SK-N-SH (cell line): ENCODE data around the gene PDZD2. TPM values are rescaled to one million over a fixed set of nuclear protein-coding genes. Genes with fewer than 3 reads are reported as not detected.

Experiments
- CTCF ChIA-PET: fragments of 300-600, 350-600 bp; formaldehyde crosslinking; extraction: SDS; loops from one replicate; lab custom pipeline; 2021; lab: Yijun Ruan, JAX
- POLR2A ChIA-PET: fragments of 350-600 bp; sonication (Branson Sonifier 250); formaldehyde crosslinking; extraction: SDS; loops from one replicate; lab custom pipeline; 2020; ENCODE audit warnings: antibody characterized with exemption, inconsistent platforms; lab: Yijun Ruan, JAX
- DNase-seq: peaks from one replicate; pipeline ENCODE4 v3.0.0; 2012
- H2AFZ ChIP-seq: fragments of 200-600 bp; sonication (generic); 2 replicates; pipeline ENCODE4 v1.8.1; 2016; ENCODE audit warnings: antibody characterized with exemption, mild to moderate bottlenecking, low read depth
- H3F3A ChIP-seq: fragments of 200-600 bp; sonication (generic); replicated peaks from 2 replicates; pipeline ENCODE3; 2016; ENCODE audit warnings: antibody characterized with exemption, mild to moderate bottlenecking; ENCODE audit not compliant: insufficient read depth
- H3K27ac ChIP-seq, 2 experiments: fragments of 200-500 bp in 1 of 2; fragments of 200-600 bp in 1 of 2; sonication (Bioruptor generic) in 1 of 2; sonication (generic), shearing (Covaris generic) in 1 of 2; 2 replicates each; pipeline versions ENCODE4 v1.5.1 to v1.6.1; 2014 to 2016; ENCODE audit warnings: low read depth in 2 of 2, inconsistent platforms in 1 of 2, low read length in 1 of 2, mild to moderate bottlenecking in 1 of 2, mixed read lengths in 1 of 2
- H3K27me3 ChIP-seq: fragments of 200-600 bp; sonication (generic), shearing (Covaris generic); 2 replicates; pipeline ENCODE4 v1.6.1; 2016; ENCODE audit warnings: mixed run types; ENCODE audit not compliant: insufficient read depth
- H3K36me3 ChIP-seq, 2 experiments: fragments of 200-500 bp in 1 of 2; fragments of 200-600 bp in 1 of 2; sonication (Bioruptor generic) in 1 of 2; sonication (generic) in 1 of 2; replicated peaks in 1 of 2; 2 replicates each; pipeline versions ENCODE3 to v1.5.1; 2014 to 2016; ENCODE audit warnings: low read length in 1 of 2, mild to moderate bottlenecking in 1 of 2; ENCODE audit not compliant: insufficient read depth in 2 of 2, control insufficient read depth in 1 of 2
- H3K4me1 ChIP-seq, 2 experiments: fragments of 200-500 bp in 1 of 2; fragments of 200-600 bp in 1 of 2; sonication (Bioruptor generic) in 1 of 2; sonication (generic), shearing (Covaris generic) in 1 of 2; 2 replicates each; pipeline versions ENCODE4 v1.5.1 to v1.6.1; 2014 to 2016; ENCODE audit warnings: low read depth in 1 of 2, low read length in 1 of 2, mixed run types in 1 of 2; ENCODE audit not compliant: insufficient read depth in 2 of 2, control insufficient read depth in 1 of 2
- H3K4me2 ChIP-seq: fragments of 200-600 bp; sonication (generic), shearing (Covaris generic); 2 replicates; pipeline ENCODE4 v1.6.1; 2017; ENCODE audit warnings: mixed run types
- H3K4me3 ChIP-seq, 2 experiments: fragments of 200-500 bp in 1 of 2; fragments of 200-600 bp in 1 of 2; sonication (Bioruptor generic) in 1 of 2; sonication (generic), shearing (Covaris generic) in 1 of 2; 2 replicates each; pipeline versions ENCODE4 v1.5.1 to v1.8.1; 2014 to 2016; ENCODE audit warnings: low read depth in 2 of 2, inconsistent platforms in 1 of 2, low read length in 1 of 2, mild to moderate bottlenecking in 1 of 2, mixed read lengths in 1 of 2, moderate library complexity in 1 of 2
- H3K79me2 ChIP-seq: fragments of 200-600 bp; sonication (generic); 2 replicates; pipeline ENCODE4 v1.8.1; 2017; ENCODE audit warnings: mild to moderate bottlenecking; ENCODE audit not compliant: insufficient read depth
- H3K9ac ChIP-seq: fragments of 200-600 bp; sonication (generic); 2 replicates; pipeline ENCODE4 v1.6.1; 2017; ENCODE audit warnings: mixed run types
- H3K9me2 ChIP-seq: fragments of 200-600 bp; sonication (generic); 2 replicates; pipeline ENCODE4 v1.6.1; 2017; ENCODE audit warnings: mixed run types
- H3K9me3 ChIP-seq: fragments of 200-600 bp; sonication (generic); 2 replicates; pipeline ENCODE4 v1.6.1; 2017; ENCODE audit warnings: mixed run types, mild to moderate bottlenecking, moderate library complexity
- H4K20me1 ChIP-seq: fragments of 200-600 bp; sonication (generic); 2 replicates; pipeline ENCODE4 v1.6.1; 2017; ENCODE audit warnings: mild to moderate bottlenecking, mixed run types; ENCODE audit not compliant: insufficient read depth
- EP300 ChIP-seq, 2 experiments: IDR thresholded peaks; 2 replicates each; pipeline versions ENCODE4 v1.4.0 to v1.6.1; 2012; ENCODE audit warnings: borderline replicate concordance in 1 of 2, low read depth in 1 of 2, low read length in 1 of 2
- EZH2phosphoT487 ChIP-seq: fragments of 200-600 bp; sonication (generic); IDR thresholded peaks from 2 replicates; pipeline ENCODE4 v1.6.1; 2017; ENCODE audit warnings: low read depth, mixed run types, mild to moderate bottlenecking, antibody characterized with exemption, moderate library complexity, borderline replicate concordance
- FOSL2 ChIP-seq: IDR thresholded peaks from 2 replicates; pipeline ENCODE4 v1.4.0; 2012; ENCODE audit warnings: low read depth, mild to moderate bottlenecking, moderate library complexity, borderline replicate concordance
- GATA2 ChIP-seq: sonication (generic); formaldehyde crosslinking; IDR thresholded peaks from 2 replicates; pipeline ENCODE4 v1.5.0; 2020; ENCODE audit warnings: mild to moderate bottlenecking, missing genetic modification reagents
- MEF2A ChIP-seq: IDR thresholded peaks from 2 replicates; pipeline ENCODE4 v1.4.0; 2012; ENCODE audit warnings: low read depth, borderline replicate concordance
- MXI1 ChIP-seq: IDR thresholded peaks from 2 replicates; pipeline ENCODE4 v1.6.1; 2012; ENCODE audit warnings: mild to moderate bottlenecking, low read depth, low read length, improper control_type of control experiment
- NFIC ChIP-seq: IDR thresholded peaks from 2 replicates; pipeline ENCODE4 v1.4.0; 2012; ENCODE audit warnings: borderline replicate concordance
- POLR2AphosphoS5 ChIP-seq: IDR thresholded peaks from 2 replicates; pipeline ENCODE4 v1.6.1; 2012; ENCODE audit warnings: low read depth, low read length
- RAD21 ChIP-seq: IDR thresholded peaks from 2 replicates; pipeline ENCODE4 v1.6.1; 2012; ENCODE audit warnings: mild to moderate bottlenecking, low read length
- RCOR1 ChIP-seq: fragments of 150-350 bp; IDR thresholded peaks from 2 replicates; pipeline ENCODE4 v1.6.1; 2017; ENCODE audit warnings: antibody characterized with exemption, low read length
- TEAD4 ChIP-seq: IDR thresholded peaks from 2 replicates; pipeline ENCODE4 v1.4.0; 2012; ENCODE audit warnings: mild to moderate bottlenecking, borderline replicate concordance; ENCODE audit not compliant: insufficient read depth
- WGBS: methylation state at CpG from one replicate; pipeline ENCODE4 v1.1.6; 2017; ENCODE audit warnings: low lambda C conversion rate; 5-methylcytosine and 5-hydroxymethylcytosine counted together
- polyA plus RNA-seq, 3 experiments: library from polyadenylated mRNA; depleted of rRNA; stranded (reverse); fragments of >200 nt; gene quantifications; 2 replicates each; pipeline ENCODE4 v1.2.3, GENCODE V29; 2012
- TF ChIP-seq, protein P1 (sequence below): fragments of 150-350 bp; IDR thresholded peaks from 2 replicates; pipeline ENCODE4 v1.6.1; 2016; ENCODE audit warnings: mild to moderate bottlenecking, low read depth, low read length
- TF ChIP-seq, protein P2 (sequence below): fragments of 200-600 bp; sonication (generic); IDR thresholded peaks from 2 replicates; pipeline ENCODE4 v1.6.1; 2017; ENCODE audit warnings: antibody characterized with exemption, mild to moderate bottlenecking, moderate library complexity
- TF ChIP-seq, protein P3 (sequence below): IDR thresholded peaks from 2 replicates; pipeline ENCODE4 v1.4.0; 2012; ENCODE audit warnings: low read depth, borderline replicate concordance
- TF ChIP-seq, protein P4 (sequence below): IDR thresholded peaks from 2 replicates; pipeline ENCODE4 v1.4.0; 2012; ENCODE audit warnings: low read depth, borderline replicate concordance
- TF ChIP-seq, protein P5 (sequence below): IDR thresholded peaks from 2 replicates; pipeline ENCODE4 v1.4.0; 2012; ENCODE audit warnings: low read depth

The PDZD2 gene
- polyA plus RNA-seq, 1 of the 3 experiments (the other 2 are of a cell fraction), result 0.13 TPM

DNA sequence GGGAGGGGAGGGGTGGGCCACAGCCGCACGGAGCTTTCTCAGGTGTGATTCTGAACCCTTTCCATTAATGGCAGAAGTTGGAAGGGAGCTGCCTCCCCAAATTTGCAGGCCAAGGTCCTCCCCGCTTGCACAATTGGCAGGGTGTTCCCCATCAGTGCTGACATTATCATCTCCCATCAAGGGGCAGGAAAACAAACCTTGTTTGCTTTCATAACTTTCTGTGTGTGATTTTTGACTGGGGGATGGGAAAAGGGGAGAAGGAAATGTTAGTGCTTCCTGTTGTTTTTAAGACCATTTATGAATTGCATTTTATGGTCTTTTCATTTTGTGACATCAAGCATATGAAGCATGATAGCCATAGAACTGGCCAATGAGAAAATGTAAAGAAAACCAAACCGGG, 292.9 kb downstream of the PDZD2 start:
- CTCF ChIA-PET, result interaction anchor here (1.2 to 1.4 kb wide), 2 partner anchors 10 to 145 kb away, joined by 3 to 5 read pairs; no protein-coding TSS in a partner anchor
- Histone ChIP-seq H3K4me2 (no peak overlapping the region), H3K27me3 (no peaks in the 10 kb centered on the region), H3K4me3 (no peak overlapping the region), H3K27ac (no peak overlapping the region), H3F3A (no peaks in the 10 kb centered on the region), H3K9me2 (no peaks in the 10 kb centered on the region), H2AFZ (no peak overlapping the region), H4K20me1 (no peaks in the 10 kb centered on the region), H3K36me3 (no peaks in the 10 kb centered on the region), H3K9me3 (no peaks in the 10 kb centered on the region), H3K4me1 (peaks cover 0 to 12% of the 10 kb centered on the region in 2 experiments; a peak in 3 of 4 replicates), H3K9ac (no peak overlapping the region), H3K79me2 (no peaks in the 10 kb centered on the region)
- no peak for TF ChIP-seq POLR2AphosphoS5
- TF ChIP-seq RAD21, result no peak
- TF ChIP-seq, protein P1, sequence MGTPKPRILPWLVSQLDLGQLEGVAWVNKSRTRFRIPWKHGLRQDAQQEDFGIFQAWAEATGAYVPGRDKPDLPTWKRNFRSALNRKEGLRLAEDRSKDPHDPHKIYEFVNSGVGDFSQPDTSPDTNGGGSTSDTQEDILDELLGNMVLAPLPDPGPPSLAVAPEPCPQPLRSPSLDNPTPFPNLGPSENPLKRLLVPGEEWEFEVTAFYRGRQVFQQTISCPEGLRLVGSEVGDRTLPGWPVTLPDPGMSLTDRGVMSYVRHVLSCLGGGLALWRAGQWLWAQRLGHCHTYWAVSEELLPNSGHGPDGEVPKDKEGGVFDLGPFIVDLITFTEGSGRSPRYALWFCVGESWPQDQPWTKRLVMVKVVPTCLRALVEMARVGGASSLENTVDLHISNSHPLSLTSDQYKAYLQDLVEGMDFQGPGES, result no peak
- no peak for TF ChIP-seq TEAD4
- no peak for TF ChIP-seq MXI1
- TF ChIP-seq MEF2A, result no peak
- POLR2A ChIA-PET, result no interaction called here
- DNase-seq, result no peak
- 73% methylated on average over 4 of the region's 4 CpGs for WGBS

DNA sequence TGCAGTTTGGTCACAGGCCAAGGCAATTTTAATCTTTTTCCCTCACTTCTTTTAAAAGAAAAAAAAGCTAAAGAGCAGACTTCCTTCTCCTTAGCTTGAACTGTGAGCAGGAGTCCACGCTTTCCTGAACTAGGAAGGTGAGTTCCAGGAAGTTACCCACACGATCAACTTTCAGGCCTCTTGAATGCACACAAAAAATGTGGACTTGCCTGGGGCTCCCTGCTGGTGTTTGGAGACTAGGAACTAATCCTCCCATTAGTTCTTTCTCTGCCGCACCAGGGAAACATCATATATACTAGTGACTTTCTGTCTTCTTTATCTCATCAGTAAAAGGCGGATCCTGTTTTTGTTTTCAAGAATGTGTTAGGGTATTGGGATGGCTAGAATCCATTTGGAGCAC, 295.2 kb downstream of the PDZD2 start:
- Histone ChIP-seq H3K9me3 (no peaks in the 10 kb centered on the region), H3K4me3 (no peak overlapping the region), H2AFZ (no peak overlapping the region), H3K79me2 (no peaks in the 10 kb centered on the region), H4K20me1 (no peaks in the 10 kb centered on the region), H3K36me3 (no peaks in the 10 kb centered on the region), H3K27me3 (no peaks in the 10 kb centered on the region), H3K4me1 (peaks cover 0 to 13% of the 10 kb centered on the region in 2 experiments; a peak in 3 of 4 replicates), H3F3A (no peaks in the 10 kb centered on the region), H3K9me2 (no peaks in the 10 kb centered on the region), H3K27ac (no peak overlapping the region), H3K4me2 (no peak overlapping the region), H3K9ac (no peak overlapping the region)
- WGBS, result 55% methylated on average over 4 of the region's 4 CpGs
- DNase-seq, result no peak
- CTCF ChIA-PET, result interaction anchor here (1.7 kb wide), 1 partner anchor 124 kb away, joined by 3 read pairs; no protein-coding TSS in a partner anchor
- POLR2A ChIA-PET, result interaction anchor here (0.7 kb wide), 1 partner anchor 23 kb away, joined by 5 read pairs; no protein-coding TSS in a partner anchor
- TF ChIP-seq NFIC (no peak), RAD21 (no peak), EZH2phosphoT487 (no peak), MXI1 (no peak), EP300 (IDR thresholded peaks at IDR 0.05; ENCODE audit: borderline replicate concordance in 1 of 2, low read depth in 1 of 2, low read length in 1 of 2) (no peak), FOSL2 (no peak), RCOR1 (no peak), GATA2 (CRISPR knock-in tag) (no peak), POLR2AphosphoS5 (no peak), MEF2A (no peak)
- TF ChIP-seq, protein P2, sequence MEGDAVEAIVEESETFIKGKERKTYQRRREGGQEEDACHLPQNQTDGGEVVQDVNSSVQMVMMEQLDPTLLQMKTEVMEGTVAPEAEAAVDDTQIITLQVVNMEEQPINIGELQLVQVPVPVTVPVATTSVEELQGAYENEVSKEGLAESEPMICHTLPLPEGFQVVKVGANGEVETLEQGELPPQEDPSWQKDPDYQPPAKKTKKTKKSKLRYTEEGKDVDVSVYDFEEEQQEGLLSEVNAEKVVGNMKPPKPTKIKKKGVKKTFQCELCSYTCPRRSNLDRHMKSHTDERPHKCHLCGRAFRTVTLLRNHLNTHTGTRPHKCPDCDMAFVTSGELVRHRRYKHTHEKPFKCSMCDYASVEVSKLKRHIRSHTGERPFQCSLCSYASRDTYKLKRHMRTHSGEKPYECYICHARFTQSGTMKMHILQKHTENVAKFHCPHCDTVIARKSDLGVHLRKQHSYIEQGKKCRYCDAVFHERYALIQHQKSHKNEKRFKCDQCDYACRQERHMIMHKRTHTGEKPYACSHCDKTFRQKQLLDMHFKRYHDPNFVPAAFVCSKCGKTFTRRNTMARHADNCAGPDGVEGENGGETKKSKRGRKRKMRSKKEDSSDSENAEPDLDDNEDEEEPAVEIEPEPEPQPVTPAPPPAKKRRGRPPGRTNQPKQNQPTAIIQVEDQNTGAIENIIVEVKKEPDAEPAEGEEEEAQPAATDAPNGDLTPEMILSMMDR, result no peak
- TF ChIP-seq, protein P3, sequence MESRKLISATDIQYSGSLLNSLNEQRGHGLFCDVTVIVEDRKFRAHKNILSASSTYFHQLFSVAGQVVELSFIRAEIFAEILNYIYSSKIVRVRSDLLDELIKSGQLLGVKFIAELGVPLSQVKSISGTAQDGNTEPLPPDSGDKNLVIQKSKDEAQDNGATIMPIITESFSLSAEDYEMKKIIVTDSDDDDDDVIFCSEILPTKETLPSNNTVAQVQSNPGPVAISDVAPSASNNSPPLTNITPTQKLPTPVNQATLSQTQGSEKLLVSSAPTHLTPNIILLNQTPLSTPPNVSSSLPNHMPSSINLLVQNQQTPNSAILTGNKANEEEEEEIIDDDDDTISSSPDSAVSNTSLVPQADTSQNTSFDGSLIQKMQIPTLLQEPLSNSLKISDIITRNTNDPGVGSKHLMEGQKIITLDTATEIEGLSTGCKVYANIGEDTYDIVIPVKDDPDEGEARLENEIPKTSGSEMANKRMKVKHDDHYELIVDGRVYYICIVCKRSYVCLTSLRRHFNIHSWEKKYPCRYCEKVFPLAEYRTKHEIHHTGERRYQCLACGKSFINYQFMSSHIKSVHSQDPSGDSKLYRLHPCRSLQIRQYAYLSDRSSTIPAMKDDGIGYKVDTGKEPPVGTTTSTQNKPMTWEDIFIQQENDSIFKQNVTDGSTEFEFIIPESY, result no peak
- TF ChIP-seq, protein P4, sequence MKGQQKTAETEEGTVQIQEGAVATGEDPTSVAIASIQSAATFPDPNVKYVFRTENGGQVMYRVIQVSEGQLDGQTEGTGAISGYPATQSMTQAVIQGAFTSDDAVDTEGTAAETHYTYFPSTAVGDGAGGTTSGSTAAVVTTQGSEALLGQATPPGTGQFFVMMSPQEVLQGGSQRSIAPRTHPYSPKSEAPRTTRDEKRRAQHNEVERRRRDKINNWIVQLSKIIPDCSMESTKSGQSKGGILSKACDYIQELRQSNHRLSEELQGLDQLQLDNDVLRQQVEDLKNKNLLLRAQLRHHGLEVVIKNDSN, result no peak
- TF ChIP-seq, protein P5, sequence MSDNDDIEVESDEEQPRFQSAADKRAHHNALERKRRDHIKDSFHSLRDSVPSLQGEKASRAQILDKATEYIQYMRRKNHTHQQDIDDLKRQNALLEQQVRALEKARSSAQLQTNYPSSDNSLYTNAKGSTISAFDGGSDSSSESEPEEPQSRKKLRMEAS, result no peak
- TF ChIP-seq, protein P1, result no peak
